SU-DHL-6 (cell line): ENCODE data around the gene GET4.

Source experiments
- H2AFZ ChIP-seq: fragments of 200-600 bp; sonication (generic); 2 replicates; pipeline ENCODE4 v1.6.1; 2014; ENCODE audit warnings: low read depth, mild to moderate bottlenecking, moderate library complexity, mixed read lengths, antibody characterized with exemption, low read length; ENCODE audit not compliant: severe bottlenecking
- H3F3A ChIP-seq: fragments of 200-600 bp; shearing (Covaris generic); 2 replicates; pipeline ENCODE4 v1.6.0; 2016; ENCODE audit warnings: antibody characterized with exemption, mild to moderate bottlenecking; ENCODE audit not compliant: insufficient read depth
- H3K27ac ChIP-seq: fragments of 200-600 bp; sonication (generic); 2 replicates; pipeline ENCODE4 v1.5.1; 2016; ENCODE audit warnings: low read depth, mild to moderate bottlenecking, low read length, moderate library complexity, mixed read lengths
- H3K27me3 ChIP-seq: fragments of 200-600 bp; sonication (generic), shearing (Covaris generic); 2 replicates; pipeline ENCODE4 v1.6.0; 2014; ENCODE audit warnings: mild to moderate bottlenecking, low read length
- H3K36me3 ChIP-seq: fragments of 200-600 bp; sonication (generic); 2 replicates; pipeline ENCODE4 v1.6.1; 2014; ENCODE audit warnings: mild to moderate bottlenecking, low read length, mixed read lengths
- H3K4me2 ChIP-seq: fragments of 300-600, 200-600 bp; shearing (Covaris generic), sonication (generic); 2 replicates; pipeline ENCODE4 v1.6.0; 2014; ENCODE audit warnings: low read length, low read depth, mild to moderate bottlenecking; ENCODE audit not compliant: poor library complexity, severe bottlenecking
- H3K4me3 ChIP-seq: fragments of 200-600 bp; sonication (generic); 2 replicates; pipeline ENCODE4 v1.5.1; 2014; ENCODE audit warnings: antibody characterized with exemption, low read length, mild to moderate bottlenecking, mixed read lengths; ENCODE audit not compliant: insufficient read depth, poor library complexity, severe bottlenecking
- H3K79me2 ChIP-seq: fragments of 200-600 bp; sonication (generic); 2 replicates; pipeline ENCODE4 v1.6.1; 2014; ENCODE audit warnings: mild to moderate bottlenecking, low read length, moderate library complexity; ENCODE audit not compliant: insufficient read depth
- H3K9ac ChIP-seq: fragments of 200-600 bp; sonication (generic); 2 replicates; pipeline ENCODE4 v1.7.0; 2014; ENCODE audit warnings: mild to moderate bottlenecking, low read length
- H3K9me2 ChIP-seq: fragments of 200-600 bp; sonication (generic); replicated peaks from 2 replicates; pipeline ENCODE4 v1.6.1; 2014; ENCODE audit warnings: low read length; ENCODE audit not compliant: insufficient read depth
- H3K9me3 ChIP-seq: fragments of 200-600 bp; sonication (generic); 2 replicates; pipeline ENCODE4 v1.6.1; 2014; ENCODE audit warnings: low read length, mixed read lengths; ENCODE audit not compliant: insufficient read depth
- H4K20me1 ChIP-seq: fragments of 200-600 bp; sonication (generic); 2 replicates; pipeline ENCODE4 v1.6.1; 2014; ENCODE audit warnings: low read depth, mild to moderate bottlenecking, antibody characterized with exemption, low read length, moderate library complexity, mixed read lengths
- EZH2phosphoT487 ChIP-seq: fragments of 200-600 bp; sonication (generic), shearing (Covaris generic); conservative IDR thresholded peaks from 2 replicates; pipeline ENCODE4 v1.6.1; 2018; ENCODE audit warnings: mild to moderate bottlenecking, antibody characterized with exemption, low read length, moderate library complexity, mixed read lengths
- TF ChIP-seq, protein P1 (sequence below): fragments of 200-600 bp; sonication (generic); IDR thresholded peaks from one replicate; pipeline ENCODE4 v1.5.1; 2017; ENCODE audit warnings: antibody characterized with exemption, mild to moderate bottlenecking, low read length, moderate library complexity; ENCODE audit not compliant: insufficient read depth, poor library complexity, severe bottlenecking

GET4 gene

DNA sequence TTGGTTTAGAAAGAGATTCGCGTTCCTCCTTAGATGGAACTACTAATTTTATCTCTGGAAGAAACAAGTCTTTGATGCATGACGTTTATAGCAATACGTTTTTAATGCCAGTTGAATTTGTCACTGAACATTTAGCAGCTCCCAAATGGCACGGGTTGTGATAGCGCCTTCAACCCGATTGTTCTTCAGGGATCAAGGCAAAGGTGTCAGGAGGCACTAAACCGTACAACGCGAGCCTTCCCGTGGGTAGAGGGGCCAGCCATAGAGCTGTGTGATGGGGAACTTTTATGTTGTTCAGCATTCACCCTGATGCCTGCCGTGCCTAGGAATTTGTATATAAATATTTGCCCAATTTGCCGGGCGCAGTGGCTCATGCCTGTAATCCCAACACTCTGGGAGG is 3.4 kb downstream of the GET4 start:
- Histone ChIP-seq H3K27ac (no peak overlapping the region), H3K9me3 (no peaks in the 10 kb centered on the region), H2AFZ (no peak overlapping the region), H3K4me2 (no peak overlapping the region), H3K9me2 (no peaks in the 10 kb centered on the region), H3F3A (peaks cover 8% of the 10 kb centered on the region), H4K20me1 (peaks cover 8% of the 10 kb centered on the region; the same call in 1 of the 2 replicates), H3K79me2 (peaks cover 78% of the 10 kb centered on the region), H3K36me3 (no peaks in the 10 kb centered on the region), H3K4me3 (no peak overlapping the region), H3K27me3 (no peaks in the 10 kb centered on the region), H3K9ac (no peak overlapping the region)
- TF ChIP-seq, protein P1, sequence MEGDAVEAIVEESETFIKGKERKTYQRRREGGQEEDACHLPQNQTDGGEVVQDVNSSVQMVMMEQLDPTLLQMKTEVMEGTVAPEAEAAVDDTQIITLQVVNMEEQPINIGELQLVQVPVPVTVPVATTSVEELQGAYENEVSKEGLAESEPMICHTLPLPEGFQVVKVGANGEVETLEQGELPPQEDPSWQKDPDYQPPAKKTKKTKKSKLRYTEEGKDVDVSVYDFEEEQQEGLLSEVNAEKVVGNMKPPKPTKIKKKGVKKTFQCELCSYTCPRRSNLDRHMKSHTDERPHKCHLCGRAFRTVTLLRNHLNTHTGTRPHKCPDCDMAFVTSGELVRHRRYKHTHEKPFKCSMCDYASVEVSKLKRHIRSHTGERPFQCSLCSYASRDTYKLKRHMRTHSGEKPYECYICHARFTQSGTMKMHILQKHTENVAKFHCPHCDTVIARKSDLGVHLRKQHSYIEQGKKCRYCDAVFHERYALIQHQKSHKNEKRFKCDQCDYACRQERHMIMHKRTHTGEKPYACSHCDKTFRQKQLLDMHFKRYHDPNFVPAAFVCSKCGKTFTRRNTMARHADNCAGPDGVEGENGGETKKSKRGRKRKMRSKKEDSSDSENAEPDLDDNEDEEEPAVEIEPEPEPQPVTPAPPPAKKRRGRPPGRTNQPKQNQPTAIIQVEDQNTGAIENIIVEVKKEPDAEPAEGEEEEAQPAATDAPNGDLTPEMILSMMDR = no peak
- no peak for TF ChIP-seq EZH2phosphoT487

GRCh38 chr7:880450-880849 is 4.1 kb downstream of the GET4 start:
- no peak overlapping the region for H2AFZ ChIP-seq
- H4K20me1 ChIP-seq = peaks cover 8% of the 10 kb centered on the region; the same call in 1 of the 2 replicates
- H3F3A ChIP-seq = 0 out of 2 replicates have a peak, but pooled peaks cover under 1% of the 10 kb centered on the region
- peaks cover 85% of the 10 kb centered on the region for H3K79me2 ChIP-seq
- no peak for TF ChIP-seq EZH2phosphoT487
- TF ChIP-seq, protein P1 = no peak
- no peaks in the 10 kb centered on the region for H3K27me3 ChIP-seq
- H3K9ac ChIP-seq = no peak overlapping the region
- no peaks in the 10 kb centered on the region for H3K36me3 ChIP-seq
- H3K4me3 ChIP-seq = no peak overlapping the region
- no peaks in the 10 kb centered on the region for H3K9me2 ChIP-seq
- H3K9me3 ChIP-seq = no peaks in the 10 kb centered on the region
- H3K4me2 ChIP-seq = no peak overlapping the region
- H3K27ac ChIP-seq = no peak overlapping the region

- Histone ChIP-seq H3K36me3 (no peaks in the 10 kb centered on the region), H3K4me3 (no peak overlapping the region), H3K9ac (no peak overlapping the region), H3K79me2 (peaks cover 96% of the 10 kb centered on the region), H3K9me3 (no peaks in the 10 kb centered on the region), H2AFZ (no peak overlapping the region), H4K20me1 (peaks cover 8% of the 10 kb centered on the region; the same call in 1 of the 2 replicates), H3K9me2 (no peaks in the 10 kb centered on the region), H3F3A (no peaks in the 10 kb centered on the region), H3K4me2 (no peak overlapping the region), H3K27ac (no peak overlapping the region), H3K27me3 (no peaks in the 10 kb centered on the region)
- TF ChIP-seq, protein P1 = no peak
- TF ChIP-seq EZH2phosphoT487 = no peak
Measured at GRCh38 chr7:881441-882234, 5.3 kb downstream of the GET4 start.
